Activated naive CD4-positive, alpha-beta T cell treated with anti-CD3 and anti-CD28 coated beads, Interleukin-2, amount 10 ng/mL, durations not matched to agents 7 days and 5 days (primary cell): ENCODE measurements around the gene BCL3.

ENCODE experiments used
- CTCF ChIA-PET: fragments of 350-600 bp; sonication (Branson Sonifier 250); formaldehyde crosslinking; loops from one replicate; lab custom pipeline; 2021; ENCODE audit warnings: antibody characterized with exemption; lab: Charles Lee
- DNase-seq: peaks from one replicate; pipeline ENCODE4 v3.0.0-alpha.2; 2020
- H3K27ac Mint-ChIP-seq: one replicate; pipeline ENCODE4 v1.8.0; 2021; ENCODE audit warnings: mild to moderate bottlenecking, moderate library complexity, mixed read lengths
- H3K27me3 Mint-ChIP-seq: one replicate; pipeline ENCODE4 v1.8.0; 2021; ENCODE audit warnings: mild to moderate bottlenecking, mixed read lengths
- H3K36me3 Mint-ChIP-seq: one replicate; pipeline ENCODE4 v1.8.0; 2021; ENCODE audit warnings: mixed read lengths
- H3K4me1 Mint-ChIP-seq: one replicate; pipeline ENCODE4 v1.8.0; 2021; ENCODE audit warnings: mixed read lengths
- H3K4me3 Mint-ChIP-seq: one replicate; pipeline ENCODE4 v1.8.0; 2021; ENCODE audit warnings: mild to moderate bottlenecking, moderate library complexity, mixed read lengths
- H3K9me3 Mint-ChIP-seq: one replicate; pipeline ENCODE4 v1.8.0; 2021; ENCODE audit warnings: mixed read lengths

The BCL3 gene

DNA sequence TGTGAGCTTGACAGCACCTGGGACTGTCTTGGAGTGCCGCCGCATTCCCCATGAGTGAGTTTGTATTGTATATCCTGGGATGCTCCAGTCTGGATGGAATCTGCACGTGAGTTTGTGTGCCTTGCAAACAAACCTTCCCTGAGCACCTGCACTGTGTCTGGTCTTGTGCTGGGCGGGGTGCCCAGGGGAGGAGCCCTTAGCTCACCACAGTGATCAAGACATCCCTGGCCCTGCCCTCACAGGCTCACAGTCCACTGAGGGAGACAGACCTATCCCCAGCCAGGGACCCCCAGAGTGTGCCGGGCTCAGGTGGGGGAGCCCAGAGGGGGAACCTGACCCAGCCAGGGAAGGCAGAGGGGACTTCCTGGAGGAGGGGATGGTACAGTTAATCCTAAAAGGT lies 58.7 kb downstream of the BCL3 start:
- CTCF ChIA-PET, result interaction anchor here (0.6 to 2.6 kb wide), 5 partner anchors 8 to 151 kb away, joined by 3 to 10 read pairs (median 3); no protein-coding TSS in a partner anchor

DNA sequence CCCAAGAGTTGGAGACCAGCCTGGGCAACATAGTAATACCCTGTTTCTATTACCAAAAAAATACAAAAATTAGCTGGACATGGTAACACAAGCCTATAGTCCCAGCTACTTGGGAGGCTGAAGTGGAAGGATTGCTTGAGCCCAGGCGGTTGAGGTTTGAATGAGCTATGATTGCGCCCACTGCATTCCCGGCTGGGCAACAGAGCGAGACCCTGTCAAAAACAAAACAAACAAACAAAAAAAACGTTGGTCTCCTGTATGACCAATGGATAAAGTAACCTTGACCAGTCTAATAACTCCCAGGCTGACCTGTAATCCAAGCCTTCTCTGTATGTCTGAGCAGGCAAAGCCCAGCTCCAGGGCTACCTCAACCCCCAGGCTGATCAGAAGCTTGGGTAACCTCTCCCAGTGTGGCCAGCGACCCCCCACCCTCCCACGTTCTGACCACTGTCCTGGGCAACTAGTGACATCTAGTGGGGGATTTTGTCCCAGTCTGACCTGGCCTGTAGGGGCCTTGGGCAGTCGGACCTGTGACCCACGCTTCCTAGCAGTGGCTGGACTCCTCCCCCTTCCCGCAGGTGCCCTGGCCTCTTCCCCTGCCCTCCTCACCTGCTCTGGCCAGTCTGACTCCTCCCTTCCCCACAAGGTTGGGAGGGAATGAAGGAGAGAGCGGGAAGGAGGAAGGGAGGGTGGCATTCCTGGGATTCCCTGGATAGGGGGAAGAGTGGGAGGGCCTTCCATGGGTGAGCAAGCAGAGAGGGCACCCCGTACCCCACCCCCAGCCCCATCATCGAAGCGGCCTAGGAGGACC lies 59.3 kb downstream of the BCL3 start:
- no peak overlapping the region for H3K4me3 Mint-ChIP-seq
- CTCF ChIA-PET, result interaction anchor here (0.9 to 2.6 kb wide), 4 partner anchors 9 to 151 kb away, joined by 3 to 10 read pairs (median 4); no protein-coding TSS in a partner anchor
- H3K4me1 Mint-ChIP-seq, result no peaks in the 10 kb centered on the region
- H3K27ac Mint-ChIP-seq, result no peak overlapping the region
- no peak for DNase-seq
- no peaks in the 10 kb centered on the region for H3K36me3 Mint-ChIP-seq
- no peaks in the 10 kb centered on the region for H3K9me3 Mint-ChIP-seq
- H3K27me3 Mint-ChIP-seq, result peaks cover 51% of the 10 kb centered on the region

More for the DNA sequence above, 58.7 kb downstream of the BCL3 start:
- peaks cover 58% of the 10 kb centered on the region for H3K27me3 Mint-ChIP-seq
- H3K4me3 Mint-ChIP-seq, result no peak overlapping the region
- no peaks in the 10 kb centered on the region for H3K4me1 Mint-ChIP-seq
- H3K9me3 Mint-ChIP-seq, result no peaks in the 10 kb centered on the region
- DNase-seq, result no peak
- no peaks in the 10 kb centered on the region for H3K36me3 Mint-ChIP-seq
- no peak overlapping the region for H3K27ac Mint-ChIP-seq

DNA sequence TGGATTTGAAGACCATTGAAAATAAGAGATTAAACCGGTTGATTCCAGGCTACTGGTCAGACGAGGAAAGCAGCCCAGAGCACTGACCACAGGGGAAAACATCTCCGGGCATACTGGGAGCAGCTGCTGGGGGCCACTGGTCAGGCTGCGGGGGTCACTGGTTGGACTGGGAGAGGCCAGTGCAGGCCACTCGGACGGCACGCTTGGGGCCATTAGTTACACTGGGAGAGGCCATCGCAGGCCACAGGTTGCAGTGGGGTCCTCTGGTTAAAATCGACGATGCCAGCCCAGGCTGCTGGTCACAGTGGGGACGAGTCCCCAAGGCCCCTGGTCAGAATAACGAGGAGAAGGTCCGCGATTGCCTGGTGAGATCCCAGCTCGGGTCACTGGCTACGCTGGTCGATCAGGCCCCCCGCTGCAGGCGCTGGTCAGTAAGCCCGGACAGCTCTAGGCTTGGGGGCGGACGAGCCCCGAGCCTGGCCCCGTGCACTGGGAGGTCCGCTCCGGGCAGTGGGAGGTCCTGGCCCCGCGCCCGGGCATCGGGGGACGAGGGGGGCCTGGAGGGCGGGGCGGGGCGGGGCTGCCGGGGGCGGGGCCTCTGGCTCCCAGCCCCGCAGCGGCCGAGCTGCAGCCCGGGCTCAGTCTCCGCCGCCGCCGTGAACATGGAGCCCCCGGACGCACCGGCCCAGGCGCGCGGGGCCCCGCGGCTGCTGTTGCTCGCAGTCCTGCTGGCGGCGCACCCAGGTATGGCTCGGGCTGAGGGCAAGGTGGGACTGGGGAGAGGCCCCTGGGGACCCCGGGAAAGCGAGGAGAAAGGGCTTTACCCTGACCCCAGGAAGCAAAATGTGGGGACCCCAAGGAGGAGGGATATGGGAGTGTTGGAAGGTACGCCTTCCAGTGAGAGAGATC lies 60.2 kb downstream of the BCL3 start, which contains the start of gene BCAM:
BCAM (plus strand) TSS at position 641 of the 909 bp plus-strand sequence; CDS start at position 663, 22 bp downstream.
- CTCF ChIA-PET, result interaction anchor here (1.3 to 2.6 kb wide), 2 partner anchors 25 to 26 kb away, joined by 3 to 10 read pairs; no protein-coding TSS in a partner anchor
- Mint-ChIP-seq H3K4me1 (no peaks in the 10 kb centered on the region), H3K27me3 (peaks cover 46% of the 10 kb centered on the region), H3K4me3 (no peak within 1 kb of the TSS), H3K36me3 (no peaks in the 10 kb centered on the region), H3K9me3 (no peaks in the 10 kb centered on the region), H3K27ac (no peak within 1 kb of the TSS)
- no peak for DNase-seq
